GM12801 (cell line): ENCODE measurements around the gene ALDH4A1.

Experiments
- CTCF ChIP-seq: IDR thresholded peaks from one replicate; pipeline ENCODE4 v1.5.1; 2011; ENCODE audit warnings: control low read depth; ENCODE audit not compliant: insufficient read length; ENCODE audit errors: extremely low read depth

Gene ALDH4A1

GRCh38 chr1:18924221-18924691 is 21.9 kb upstream of the ALDH4A1 start:
- no peak for TF ChIP-seq CTCF

- no peak for TF ChIP-seq CTCF
Measured at GRCh38 chr1:18923756-18924211, 21.4 kb upstream of the ALDH4A1 start.

GRCh38 chr1:18922848-18923755 is 20.7 kb upstream of the ALDH4A1 start:
- no peak for TF ChIP-seq CTCF

- TF ChIP-seq CTCF = no peak
Measured at GRCh38 chr1:18922319-18922726, 20.0 kb upstream of the ALDH4A1 start.

- TF ChIP-seq CTCF = no peak
Measured at GRCh38 chr1:18921516-18922251, 19.3 kb upstream of the ALDH4A1 start.

- TF ChIP-seq CTCF = no peak
Measured at GRCh38 chr1:18920931-18921330, 18.6 kb upstream of the ALDH4A1 start.

GRCh38 chr1:18919956-18920355 is 17.6 kb upstream of the ALDH4A1 start:
- TF ChIP-seq CTCF = no peak
